ENCODE measurements around the gene PPP4R3B.

The PPP4R3B gene

GRCh38 chr2:55519938-55520885 is 97.2 kb downstream of the PPP4R3B start:
- no peak for TF ChIP-seq CTCF (IDR thresholded peaks at IDR 0.05; ENCODE audit: poor library complexity, severe bottlenecking)
- Histone ChIP-seq H3K27me3 (ENCODE audit: insufficient read depth, poor library complexity, severe bottlenecking) (no peaks in the 10 kb centered on the region), H3K27ac (ENCODE audit: poor library complexity, severe bottlenecking) (peak overlapping the region; percentile 15), H3K4me1 (ENCODE audit: insufficient read depth, poor library complexity, severe bottlenecking) (peaks cover 4% of the 10 kb centered on the region), H3K36me3 (ENCODE audit: low read depth) (peaks cover 20% of the 10 kb centered on the region), H3K4me3 (ENCODE audit: severe bottlenecking) (peak overlapping the region; percentile 65), H3K9me3 (ENCODE audit: severe bottlenecking) (no peaks in the 10 kb centered on the region)
- ATAC-seq (ENCODE audit: low read depth) (peak; percentile 24), DNase-seq (ENCODE audit: low spot score) (no peak)

GRCh38 chr2:55518841-55519165 is 98.6 kb downstream of the PPP4R3B start:
- Histone ChIP-seq H3K4me1 (ENCODE audit: insufficient read depth, poor library complexity, severe bottlenecking) (peaks cover 4% of the 10 kb centered on the region), H3K27me3 (ENCODE audit: insufficient read depth, poor library complexity, severe bottlenecking) (no peaks in the 10 kb centered on the region), H3K36me3 (ENCODE audit: low read depth) (peaks cover 9% of the 10 kb centered on the region), H3K4me3 (ENCODE audit: severe bottlenecking) (peak overlapping the region; percentile 65), H3K9me3 (ENCODE audit: severe bottlenecking) (no peaks in the 10 kb centered on the region), H3K27ac (ENCODE audit: poor library complexity, severe bottlenecking) (peak overlapping the region; percentile 10)
- no peak for TF ChIP-seq CTCF (IDR thresholded peaks at IDR 0.05; ENCODE audit: poor library complexity, severe bottlenecking)
- DNase-seq (ENCODE audit: low spot score) (no peak), ATAC-seq (ENCODE audit: low read depth) (peak; percentile 5; the same call in 1 of the 3 replicates)

GRCh38 chr2:55511508-55512124 is 105.8 kb downstream of the PPP4R3B start:
- no peak overlapping the region for H3K4me3 ChIP-seq (ENCODE audit: severe bottlenecking)
- H3K4me1 ChIP-seq (ENCODE audit: insufficient read depth, poor library complexity, severe bottlenecking), result no peaks in the 10 kb centered on the region
- no peaks in the 10 kb centered on the region for H3K36me3 ChIP-seq (ENCODE audit: low read depth)
- H3K27me3 ChIP-seq (ENCODE audit: insufficient read depth, poor library complexity, severe bottlenecking), result no peaks in the 10 kb centered on the region
- no peaks in the 10 kb centered on the region for H3K9me3 ChIP-seq (ENCODE audit: severe bottlenecking)
- DNase-seq (ENCODE audit: low spot score), result no peak
- H3K27ac ChIP-seq (ENCODE audit: poor library complexity, severe bottlenecking), result no peak overlapping the region
- peak; percentile 73; the same call in 2 of the 3 replicates for ATAC-seq (ENCODE audit: low read depth)
- TF ChIP-seq CTCF (IDR thresholded peaks at IDR 0.05; ENCODE audit: poor library complexity, severe bottlenecking), result peak; percentile 72

- H3K27ac ChIP-seq (ENCODE audit: poor library complexity, severe bottlenecking), result no peak overlapping the region
- TF ChIP-seq CTCF (IDR thresholded peaks at IDR 0.05; ENCODE audit: poor library complexity, severe bottlenecking), result no peak
- H3K9me3 ChIP-seq (ENCODE audit: severe bottlenecking), result no peaks in the 10 kb centered on the region
- DNase-seq (ENCODE audit: low spot score) (no peak), ATAC-seq (ENCODE audit: low read depth) (no peak)
- no peaks in the 10 kb centered on the region for H3K4me1 ChIP-seq (ENCODE audit: insufficient read depth, poor library complexity, severe bottlenecking)
- H3K36me3 ChIP-seq (ENCODE audit: low read depth), result no peaks in the 10 kb centered on the region
- H3K27me3 ChIP-seq (ENCODE audit: insufficient read depth, poor library complexity, severe bottlenecking), result no peaks in the 10 kb centered on the region
- H3K4me3 ChIP-seq (ENCODE audit: severe bottlenecking), result no peak overlapping the region
Measured at GRCh38 chr2:55502590-55503141, 114.8 kb downstream of the PPP4R3B start.

Measured in RWPE2 (cell line).